ENCODE measurements around the gene SORCS3. TPM values are rescaled to one million over a fixed set of nuclear protein-coding genes. Genes with fewer than 3 reads are reported as not detected.

SORCS3 gene
- total RNA-seq, 4 donors from 2014 or later: 0.26 to 0.50 (median 0.41) TPM

DNA sequence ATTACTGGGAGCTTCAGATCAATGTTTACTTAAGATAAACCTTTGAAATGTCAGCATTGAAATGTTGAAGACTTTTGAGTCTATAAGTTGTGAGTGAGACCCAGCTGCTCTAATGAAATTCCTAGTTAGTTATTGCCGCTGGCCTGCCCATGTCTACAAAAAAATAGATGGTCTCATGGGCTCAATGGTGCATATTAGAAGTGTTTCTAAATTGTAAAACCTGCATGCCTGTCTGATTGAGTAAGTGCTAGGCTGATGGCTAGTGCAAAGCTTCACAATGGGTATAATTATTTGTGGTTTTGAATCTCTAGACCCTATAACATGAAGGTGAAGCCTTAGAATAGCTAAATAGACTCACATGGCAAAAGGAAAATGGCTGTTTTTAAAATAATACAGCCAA, 234.5 kb downstream of the SORCS3 start:
- no peaks in the 10 kb centered on the region for H3K27me3 ChIP-seq
- intact Hi-C loops (cut with DNase I): no loop called here
- no peak overlapping the region for H3K4me3 ChIP-seq
- 74% methylated on average over 1 of the region's 1 CpG for WGBS
- H3K27ac ChIP-seq (replicated peaks in 1 of 4): no peak overlapping the region
- no peaks in the 10 kb centered on the region for H3K4me1 ChIP-seq
- H3K9me3 ChIP-seq: no peaks in the 10 kb centered on the region
- no peaks in the 10 kb centered on the region for H3K36me3 ChIP-seq
- no peak for DNase-seq (ENCODE audit: extremely low spot score)
- no peak for TF ChIP-seq EP300 (IDR thresholded peaks at IDR 0.05)
- TF ChIP-seq POLR2AphosphoS5 (IDR thresholded peaks at IDR 0.05): no peak
- no peak for TF ChIP-seq CTCF (IDR thresholded peaks at IDR 0.05)
- no peak for TF ChIP-seq POLR2A (IDR thresholded peaks at IDR 0.05; ENCODE audit: low read depth)

DNA sequence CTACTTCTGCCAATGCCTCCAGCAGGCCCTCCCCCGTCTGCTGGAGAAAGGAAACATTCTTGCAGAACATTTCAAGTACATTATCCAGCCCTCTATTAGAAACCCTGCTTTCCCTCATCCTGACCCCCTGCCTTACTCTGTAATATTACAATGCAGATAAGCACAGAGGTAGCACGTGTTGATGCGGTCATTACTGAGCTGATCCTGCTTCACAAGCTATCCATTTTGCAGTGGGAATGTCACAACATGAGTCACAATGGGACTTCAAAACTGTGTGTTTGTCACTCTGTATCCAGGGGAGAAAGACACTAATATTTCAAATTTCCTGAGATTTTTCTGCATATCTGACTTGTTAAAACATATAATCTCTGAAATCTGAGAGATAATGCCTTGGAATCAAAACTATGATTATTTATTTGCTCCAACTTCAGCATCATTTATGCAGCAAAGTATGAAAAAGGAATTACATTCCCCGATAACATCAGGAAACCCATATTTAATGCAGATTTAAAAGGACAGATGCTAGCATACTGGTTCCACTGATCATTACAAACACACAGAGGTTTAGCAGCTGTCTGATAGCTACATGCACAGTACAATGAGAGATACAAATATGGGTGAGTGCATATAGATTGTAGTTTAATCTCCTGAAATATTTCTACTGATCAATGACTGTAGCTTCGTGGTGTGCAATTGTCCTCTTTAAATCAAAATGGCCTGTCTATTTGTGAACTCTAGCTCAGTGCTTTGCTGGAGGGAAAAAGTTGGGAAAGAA, 239.7 kb downstream of the SORCS3 start:
- H3K27ac ChIP-seq (replicated peaks in 1 of 4): no peak overlapping the region
- TF ChIP-seq CTCF (IDR thresholded peaks at IDR 0.05): no peak
- no peak for TF ChIP-seq EP300 (IDR thresholded peaks at IDR 0.05)
- TF ChIP-seq POLR2A (IDR thresholded peaks at IDR 0.05; ENCODE audit: low read depth): no peak
- no peak for TF ChIP-seq POLR2AphosphoS5 (IDR thresholded peaks at IDR 0.05)
- H3K4me3 ChIP-seq: no peak overlapping the region
- no peaks in the 10 kb centered on the region for H3K9me3 ChIP-seq
- no peak for DNase-seq (ENCODE audit: extremely low spot score)
- intact Hi-C loops (cut with DNase I): no loop called here
- no peaks in the 10 kb centered on the region for H3K4me1 ChIP-seq
- H3K36me3 ChIP-seq: no peaks in the 10 kb centered on the region
- H3K27me3 ChIP-seq: no peaks in the 10 kb centered on the region
- WGBS: 76% methylated on average over 5 of the region's 5 CpGs

DNA sequence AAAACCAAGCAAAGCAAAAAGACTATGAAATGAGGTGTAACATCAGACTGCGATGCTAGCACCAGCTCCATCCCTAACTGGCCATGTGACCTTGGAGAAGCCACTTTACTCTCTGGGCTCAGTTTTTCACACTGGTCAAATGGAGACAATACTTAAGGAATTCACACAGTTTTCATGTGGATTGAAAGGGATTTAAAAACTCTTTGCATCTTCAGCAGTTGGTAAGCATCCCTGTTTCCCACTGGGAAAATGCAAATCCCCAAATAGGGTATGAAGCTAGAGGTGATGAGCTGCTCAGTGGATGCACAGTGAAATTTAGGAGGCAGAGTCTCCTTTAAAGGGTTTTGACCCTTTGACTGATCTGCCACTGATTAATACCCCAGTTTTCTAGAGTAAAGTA, 240.7 kb downstream of the SORCS3 start:
- no peaks in the 10 kb centered on the region for H3K4me1 ChIP-seq
- no peak for DNase-seq (ENCODE audit: extremely low spot score)
- no peaks in the 10 kb centered on the region for H3K27me3 ChIP-seq
- H3K9me3 ChIP-seq: no peaks in the 10 kb centered on the region
- no peaks in the 10 kb centered on the region for H3K36me3 ChIP-seq
- H3K4me3 ChIP-seq: no peak overlapping the region
- TF ChIP-seq POLR2A (IDR thresholded peaks at IDR 0.05; ENCODE audit: low read depth) (no peak), EP300 (IDR thresholded peaks at IDR 0.05) (no peak), CTCF (IDR thresholded peaks at IDR 0.05) (no peak), POLR2AphosphoS5 (IDR thresholded peaks at IDR 0.05) (no peak)
- intact Hi-C loops (cut with DNase I): no loop called here
- WGBS: 68% methylated on average over 1 of the region's 1 CpG
- H3K27ac ChIP-seq (replicated peaks in 1 of 4): no peak overlapping the region

DNA sequence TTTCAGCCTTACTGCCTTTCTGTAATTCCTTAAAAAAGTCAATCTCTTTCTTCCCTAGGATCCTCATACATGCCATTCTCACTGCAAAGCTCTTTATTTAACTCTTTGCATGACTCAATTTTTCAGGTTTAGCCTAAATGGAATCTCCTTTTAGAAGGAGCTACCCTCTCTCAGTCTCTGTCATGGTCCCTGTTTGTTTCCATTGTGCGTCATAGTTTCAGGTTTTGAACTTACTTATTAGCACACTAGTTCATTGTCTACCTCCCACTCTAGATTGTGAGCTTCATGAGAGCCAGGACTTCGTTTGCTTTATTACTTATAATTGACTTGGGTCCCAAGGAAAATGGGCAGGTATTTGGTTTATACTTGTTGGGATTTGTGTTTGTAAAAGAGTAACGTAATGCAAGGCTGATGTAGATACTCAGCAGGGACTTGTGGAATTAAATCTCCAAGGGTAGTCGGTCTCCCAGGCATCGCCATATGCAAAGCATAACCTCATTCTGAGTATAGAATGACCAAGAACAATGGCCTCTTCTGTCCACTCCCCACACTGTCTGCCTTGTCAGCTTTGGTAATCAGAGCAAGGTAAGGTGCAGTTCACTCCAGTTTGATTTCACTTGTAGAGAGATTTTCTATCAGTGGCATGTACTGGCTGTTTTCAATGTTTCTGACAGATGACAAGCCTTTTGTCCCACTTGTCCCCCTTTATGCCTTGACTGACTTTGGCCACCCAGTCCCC, 252.0 kb downstream of the SORCS3 start:
- no peaks in the 10 kb centered on the region for H3K36me3 ChIP-seq
- 90% methylated on average over 5 of the region's 5 CpGs for WGBS
- no peaks in the 10 kb centered on the region for H3K4me1 ChIP-seq
- TF ChIP-seq EP300 (IDR thresholded peaks at IDR 0.05) (no peak), POLR2AphosphoS5 (IDR thresholded peaks at IDR 0.05) (no peak), CTCF (IDR thresholded peaks at IDR 0.05) (no peak)
- DNase-seq (ENCODE audit: extremely low spot score): no peak
- no peak overlapping the region for H3K27ac ChIP-seq (replicated peaks in 1 of 4)
- intact Hi-C loops (cut with DNase I): no loop called here
- peaks cover 0 to 25% (median 16%) of the 10 kb centered on the region in 4 donors for H3K9me3 ChIP-seq
- no peaks in the 10 kb centered on the region for H3K27me3 ChIP-seq
- H3K4me3 ChIP-seq: no peak overlapping the region

Data from esophagus muscularis mucosa (tissue), 4 donors.